ENCODE results near the gene RNASE12.
"Not testable (repeated sequence)": the region's sequence is repeated elsewhere in the genome, so short reads cannot be mapped to it uniquely, and the experiment has no call there.

Gene RNASE12, protein sequence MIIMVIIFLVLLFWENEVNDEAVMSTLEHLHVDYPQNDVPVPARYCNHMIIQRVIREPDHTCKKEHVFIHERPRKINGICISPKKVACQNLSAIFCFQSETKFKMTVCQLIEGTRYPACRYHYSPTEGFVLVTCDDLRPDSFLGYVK

DNA sequence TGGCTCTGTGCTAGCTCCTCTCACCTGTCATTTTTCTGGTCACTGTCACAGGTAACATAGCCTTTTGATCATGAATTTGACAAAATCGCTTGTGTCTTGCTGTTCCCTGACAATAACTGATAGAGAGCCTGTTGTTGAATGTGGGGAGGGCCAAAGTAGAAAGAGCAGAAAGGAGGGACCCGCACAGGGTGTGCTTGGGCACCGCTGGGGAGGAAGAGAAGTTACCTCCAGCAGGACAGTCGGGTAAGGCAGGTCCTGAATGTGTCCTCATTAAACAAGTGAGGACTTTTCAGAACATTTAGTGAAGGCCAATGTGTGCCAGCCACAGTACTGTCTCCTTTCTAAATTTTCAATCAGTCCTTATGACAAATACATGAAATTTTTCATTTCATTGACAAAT, at the start of gene RNASE12:
Gene RNASE12, minus strand, starts transcription at position 142 of the 400 bp plus-strand sequence. CDS start 653 bp downstream, outside the sequence.
- no peak for DNase-seq

DNA sequence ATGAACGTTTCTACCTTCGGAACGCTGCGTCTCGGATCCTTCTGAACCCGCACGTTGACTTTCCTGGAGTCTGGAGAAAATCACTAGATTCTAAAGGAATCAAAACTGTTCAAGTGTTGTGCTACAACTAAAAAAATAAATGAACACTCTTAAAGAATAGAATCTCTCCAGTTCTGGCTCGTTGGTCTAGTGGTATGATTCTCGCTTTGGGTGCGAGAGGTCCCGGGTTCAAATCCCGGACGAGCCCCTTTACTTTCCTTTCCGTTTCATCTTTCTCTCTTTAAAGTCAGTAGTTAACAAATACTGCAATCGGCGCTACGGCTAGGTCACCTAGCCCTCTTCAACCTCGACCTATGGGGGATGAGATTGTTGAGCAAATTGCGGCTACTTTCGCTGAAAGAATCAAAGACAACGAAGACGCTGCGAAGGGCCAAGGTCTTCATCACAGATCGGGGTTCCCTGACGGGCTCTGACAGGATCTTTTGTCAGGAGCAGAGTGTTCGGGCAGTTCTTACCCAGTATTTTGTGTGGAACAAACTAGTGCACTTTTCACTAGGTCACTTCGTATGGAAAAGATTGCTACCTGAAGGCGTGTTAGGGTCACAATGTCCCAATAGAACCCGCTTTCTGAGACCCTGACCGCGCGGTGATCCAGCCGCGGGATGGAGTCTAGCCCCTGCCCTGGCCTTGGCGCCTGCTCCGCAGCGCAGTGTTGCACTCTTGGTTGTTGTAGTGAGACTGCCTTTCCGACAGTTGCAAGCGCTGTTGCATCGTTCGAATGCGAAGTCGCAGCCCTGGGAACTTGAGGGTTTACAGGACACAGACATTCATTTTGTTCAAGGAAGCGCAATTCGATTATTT, 41.9 kb upstream of the RNASE12 start:
- DNase-seq (peak; percentile 70), ATAC-seq (peak; percentile 88)

More for the DNA sequence above, at the start of gene RNASE12:
- no peak for ATAC-seq

DNA sequence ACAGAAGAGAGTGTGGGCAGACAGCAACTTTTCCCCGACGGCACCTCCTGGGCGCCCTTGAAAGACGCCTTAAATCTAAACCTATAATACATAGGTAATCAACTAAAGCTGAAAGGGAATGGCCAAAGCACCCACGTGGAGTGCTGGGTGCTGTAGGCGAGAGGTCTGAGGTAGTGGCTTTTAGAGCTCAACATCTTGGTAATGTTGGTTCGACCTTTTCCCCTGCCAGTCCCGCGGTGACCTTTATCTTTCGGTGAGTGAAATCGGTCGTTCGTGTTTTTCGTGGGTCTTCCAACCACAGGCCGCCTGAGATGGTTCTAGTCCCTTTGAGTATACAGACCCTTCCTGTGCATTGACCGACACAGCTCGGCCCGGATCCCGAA, 41.3 kb upstream of the RNASE12 start:
- ATAC-seq (peak; percentile 44), DNase-seq (peak; percentile 54)

DNA sequence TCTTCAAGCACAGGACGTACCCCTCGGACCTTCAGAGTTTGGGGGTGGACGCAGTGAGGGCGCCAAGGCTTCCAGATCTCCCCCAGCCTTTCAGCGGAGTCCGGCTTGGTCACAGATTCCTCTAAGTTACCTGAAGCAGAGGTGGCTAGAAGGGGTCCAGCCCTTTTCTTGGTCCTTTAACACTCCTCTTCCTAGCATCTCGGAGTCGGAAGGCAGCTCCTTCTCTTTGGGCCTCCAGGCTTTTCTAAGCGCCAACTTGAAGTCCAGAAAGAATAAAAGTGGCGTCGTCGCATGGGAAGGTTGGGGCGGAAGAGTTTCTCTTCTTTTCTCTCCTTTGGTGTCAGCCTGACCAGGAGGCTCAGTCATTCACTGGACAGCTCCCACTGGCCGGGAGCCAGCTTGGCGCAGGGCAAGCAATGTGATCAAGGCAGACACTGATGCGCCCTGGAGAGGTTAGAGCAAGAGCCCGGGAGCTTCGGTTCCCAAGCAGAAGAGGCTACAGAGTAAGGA, 40.8 kb upstream of the RNASE12 start:
- ATAC-seq (peak; percentile 1), DNase-seq (no peak)

DNA sequence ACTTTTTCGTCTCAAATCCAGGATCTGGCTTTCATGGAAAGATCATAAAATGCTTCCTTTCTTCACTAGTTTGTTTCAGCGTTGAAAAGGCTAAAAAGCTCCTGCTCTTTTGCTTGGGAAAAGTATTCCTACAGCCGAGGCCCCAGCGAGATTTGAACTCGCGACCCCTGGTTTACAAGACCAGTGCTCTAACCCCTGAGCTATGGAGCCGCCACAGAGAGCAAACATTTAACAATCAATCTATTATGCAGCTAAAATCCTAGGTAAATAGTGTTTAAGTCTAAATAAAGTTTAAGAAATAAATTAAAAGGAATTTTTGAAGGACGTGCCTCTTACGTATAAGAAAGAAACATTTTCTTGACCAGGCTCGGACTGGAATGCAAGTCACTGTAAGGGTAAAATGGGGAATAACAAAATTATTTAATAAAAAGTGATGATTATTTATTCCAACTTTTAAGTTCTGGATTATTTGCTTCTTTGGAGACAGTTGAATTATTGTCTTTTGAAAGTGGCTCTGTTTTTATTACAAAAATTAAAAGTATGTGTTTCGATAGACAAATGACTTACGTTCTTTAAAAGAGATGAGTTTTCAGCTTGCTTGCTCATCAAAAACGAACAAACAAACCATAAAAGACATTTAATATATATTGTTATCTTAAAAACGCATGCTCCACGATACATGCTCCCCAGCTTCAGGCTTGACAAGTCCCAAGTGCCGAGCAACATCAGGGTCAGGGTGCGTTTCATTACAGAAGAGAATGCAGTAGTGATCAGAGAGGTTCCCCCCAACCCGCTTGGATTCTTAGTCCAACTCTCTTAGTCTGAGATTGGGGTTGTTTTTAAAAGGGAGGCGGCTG, 40.1 kb upstream of the RNASE12 start:
- DNase-seq (peak; percentile 71), ATAC-seq (no peak)

DNA sequence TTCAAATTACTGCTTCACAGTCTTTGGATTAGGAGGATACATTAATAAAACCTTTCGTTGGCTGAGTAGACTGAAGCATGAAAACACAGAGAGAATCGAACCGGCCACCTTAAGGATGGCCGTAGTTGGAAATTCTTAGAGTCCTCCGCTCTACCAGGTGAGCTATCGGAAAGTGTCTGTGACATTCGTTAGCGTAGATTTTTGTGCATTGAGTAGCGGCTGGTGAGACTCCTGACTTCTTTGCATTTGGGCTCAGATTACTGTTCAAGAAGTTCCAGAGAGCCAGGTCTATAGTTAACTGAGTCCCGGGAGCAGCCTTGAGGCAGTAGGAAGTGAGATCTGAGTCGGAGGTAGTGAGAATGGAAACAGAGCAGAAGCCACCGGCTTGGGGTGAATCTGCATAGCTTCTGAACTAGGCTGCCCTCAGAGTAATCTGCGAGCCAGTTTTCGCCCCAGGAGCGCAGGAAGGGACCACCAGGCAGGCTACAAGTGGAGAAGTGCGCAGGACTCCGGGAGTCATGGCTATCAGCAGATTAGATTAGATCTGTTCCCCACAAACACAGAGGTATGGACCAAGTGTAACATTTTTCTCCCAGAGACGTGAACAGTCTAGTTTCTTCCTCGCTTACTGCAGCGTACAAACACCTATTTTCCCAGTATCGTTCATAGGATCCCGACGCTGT, 39.3 kb upstream of the RNASE12 start:
- DNase-seq (peak; percentile 58), ATAC-seq (peak; percentile 20)

DNA sequence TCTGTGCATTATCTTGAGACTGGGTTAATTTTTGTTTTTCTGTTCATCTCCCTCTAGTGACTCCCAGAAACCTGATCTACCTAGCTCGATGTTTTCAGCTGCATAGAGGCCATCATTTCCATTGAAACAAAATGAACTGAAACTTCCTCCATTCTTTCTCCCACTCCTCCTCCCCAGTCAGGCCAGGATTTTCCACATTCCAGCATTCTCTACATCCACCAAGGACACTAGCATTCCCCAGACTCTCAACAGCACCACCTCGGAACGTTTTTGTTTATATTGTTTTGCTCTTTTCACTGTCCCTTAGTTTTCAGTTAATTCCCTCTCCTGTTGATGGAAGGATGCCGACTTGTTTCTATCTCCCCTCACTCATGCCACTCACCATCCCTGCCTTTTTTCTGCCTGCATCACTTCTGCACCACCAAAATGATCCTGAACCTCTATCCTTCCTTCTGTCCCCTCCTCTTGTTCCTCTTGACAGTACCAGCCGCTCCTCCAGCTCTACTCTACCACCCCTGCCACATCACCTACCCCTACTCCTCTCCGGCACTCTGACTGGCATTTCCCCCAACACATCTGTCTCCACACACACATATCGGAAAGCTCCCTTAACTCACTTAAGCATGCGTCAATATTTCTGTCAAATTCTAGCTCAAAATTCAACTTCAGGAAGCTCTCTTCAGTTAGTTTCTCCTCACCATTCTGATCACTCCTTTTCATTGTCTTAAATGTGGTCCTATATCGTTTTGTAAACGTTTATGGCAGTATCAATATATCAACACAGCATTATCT, 37.1 kb upstream of the RNASE12 start:
- no peak for DNase-seq
- no peak for ATAC-seq

DNA sequence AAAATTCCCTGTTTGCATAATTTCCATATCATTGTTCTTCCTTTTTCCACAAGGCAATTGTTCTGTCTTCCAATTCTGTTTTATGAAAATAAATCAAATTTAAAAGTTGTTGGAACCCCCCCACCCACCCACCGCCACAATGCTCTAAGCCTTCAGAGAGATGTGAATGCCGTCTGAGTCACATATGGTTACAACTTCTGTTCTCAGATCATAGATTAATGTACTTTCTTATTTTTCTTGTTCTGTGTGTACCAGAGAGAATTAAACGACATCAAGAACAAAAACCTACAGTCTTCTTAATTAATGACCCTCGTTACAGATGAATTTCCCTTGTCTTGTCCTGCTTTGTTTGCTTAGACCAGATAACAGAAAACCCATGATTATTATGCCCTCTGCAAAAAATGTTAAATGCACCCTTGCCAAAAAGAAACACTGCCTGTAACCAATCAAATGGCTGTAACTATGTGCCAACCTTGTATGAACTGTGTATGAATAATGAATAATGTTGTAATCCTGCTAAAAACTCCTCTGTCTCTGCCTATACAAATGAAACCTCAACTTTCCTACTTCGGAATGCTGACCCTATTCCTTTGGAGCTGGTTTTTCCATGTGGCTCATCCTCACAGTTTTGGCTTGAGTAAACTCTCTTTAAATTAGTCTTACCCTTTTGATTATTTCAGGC, 36.3 kb upstream of the RNASE12 start:
- ATAC-seq = no peak
- no peak for DNase-seq

DNA sequence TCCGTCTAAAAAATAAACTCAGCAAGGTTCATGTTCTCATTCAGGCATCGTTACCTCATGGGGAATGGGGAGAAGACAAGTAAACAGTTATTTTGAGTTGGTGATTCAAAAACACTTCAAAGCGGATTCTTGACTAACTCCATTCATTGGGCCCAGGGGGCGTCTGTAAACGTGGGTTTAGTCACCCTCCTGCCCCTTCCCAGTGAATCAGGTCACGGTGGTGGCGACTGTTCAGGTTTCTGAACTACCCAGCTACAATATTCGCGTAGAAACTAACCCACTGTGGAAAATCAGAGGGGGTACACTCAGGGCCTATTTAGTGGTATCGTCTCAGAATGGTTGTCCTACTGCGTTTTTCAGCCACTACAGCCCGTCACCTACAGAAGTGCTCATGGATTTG, 35.1 kb upstream of the RNASE12 start:
- peak; percentile 27 for DNase-seq
- ATAC-seq = no peak

DNA sequence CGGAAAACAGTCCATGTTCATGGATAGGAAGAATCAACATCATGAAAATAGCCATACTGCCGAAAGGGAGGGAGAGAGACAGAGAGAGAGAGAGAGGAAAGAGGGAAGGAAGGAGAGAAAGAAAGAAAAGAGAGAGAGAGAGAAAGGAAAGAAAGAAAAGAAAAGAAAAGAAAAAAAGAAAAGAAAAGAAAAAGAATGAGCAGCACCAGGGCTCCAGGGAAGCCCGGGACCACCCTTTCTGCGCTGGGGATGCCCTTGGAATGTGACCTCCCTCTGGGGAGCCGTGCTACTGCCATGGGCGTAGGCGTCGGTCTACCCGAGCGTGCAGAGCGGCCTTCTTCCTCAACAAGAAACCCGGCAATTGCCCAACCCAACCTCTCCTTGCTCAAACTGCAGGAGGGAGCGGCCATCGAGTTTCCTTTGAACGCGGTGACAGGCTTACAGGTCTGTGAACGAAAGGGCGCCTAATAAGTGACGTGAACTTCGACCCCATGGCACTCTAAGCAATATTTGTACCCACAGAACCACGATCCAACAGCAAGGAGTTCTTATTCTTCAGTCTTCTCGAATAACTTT, 33.4 kb upstream of the RNASE12 start:
- ATAC-seq (peak; percentile 54), DNase-seq (peak; percentile 60)

DNA sequence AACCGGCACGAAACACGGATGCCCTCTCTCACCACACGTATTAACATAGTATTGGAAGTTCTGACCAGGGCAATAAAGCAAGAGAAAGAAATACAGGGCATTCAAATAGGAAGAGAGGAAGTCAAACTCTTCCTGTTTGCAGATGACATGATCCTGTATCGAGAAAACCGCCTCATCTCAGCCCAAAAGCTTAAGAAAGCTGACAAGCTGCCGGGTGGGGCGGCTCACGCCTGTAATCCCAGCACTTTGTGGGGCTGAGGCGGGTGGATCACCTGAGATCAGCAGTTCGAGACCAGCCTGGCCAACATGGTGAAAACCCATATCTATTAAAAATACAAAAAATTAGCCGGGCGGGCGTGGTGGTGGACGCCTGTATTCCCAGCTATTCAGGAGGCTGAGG, 32.6 kb upstream of the RNASE12 start:
- peak; percentile 39 for DNase-seq
- no peak for ATAC-seq

DNA sequence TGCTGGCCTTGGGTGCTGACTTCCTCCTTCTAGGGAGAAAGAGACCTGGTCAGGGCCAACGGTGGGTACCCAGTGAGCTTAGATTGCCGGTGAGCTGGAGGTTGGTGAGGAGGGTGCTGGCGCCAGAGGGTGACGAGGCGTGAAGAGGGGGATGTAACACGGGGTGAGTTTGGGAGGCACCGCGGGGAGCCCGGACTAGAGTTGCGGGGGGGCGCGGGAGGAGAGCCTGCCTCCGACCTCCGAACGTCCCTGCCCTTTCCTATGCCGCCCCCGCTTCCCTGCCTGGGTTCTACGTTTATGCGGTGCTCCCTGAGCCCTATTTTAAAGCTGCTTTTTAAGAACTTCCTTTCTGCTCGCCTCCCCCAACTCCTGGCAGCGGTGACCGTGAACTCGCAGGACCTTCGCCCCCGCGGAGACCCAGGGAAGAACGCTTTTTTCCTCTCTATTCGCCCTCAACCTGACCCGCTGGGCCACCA, 31.7 kb upstream of the RNASE12 start:
- DNase-seq = peak; percentile 50
- ATAC-seq = no peak

DNA sequence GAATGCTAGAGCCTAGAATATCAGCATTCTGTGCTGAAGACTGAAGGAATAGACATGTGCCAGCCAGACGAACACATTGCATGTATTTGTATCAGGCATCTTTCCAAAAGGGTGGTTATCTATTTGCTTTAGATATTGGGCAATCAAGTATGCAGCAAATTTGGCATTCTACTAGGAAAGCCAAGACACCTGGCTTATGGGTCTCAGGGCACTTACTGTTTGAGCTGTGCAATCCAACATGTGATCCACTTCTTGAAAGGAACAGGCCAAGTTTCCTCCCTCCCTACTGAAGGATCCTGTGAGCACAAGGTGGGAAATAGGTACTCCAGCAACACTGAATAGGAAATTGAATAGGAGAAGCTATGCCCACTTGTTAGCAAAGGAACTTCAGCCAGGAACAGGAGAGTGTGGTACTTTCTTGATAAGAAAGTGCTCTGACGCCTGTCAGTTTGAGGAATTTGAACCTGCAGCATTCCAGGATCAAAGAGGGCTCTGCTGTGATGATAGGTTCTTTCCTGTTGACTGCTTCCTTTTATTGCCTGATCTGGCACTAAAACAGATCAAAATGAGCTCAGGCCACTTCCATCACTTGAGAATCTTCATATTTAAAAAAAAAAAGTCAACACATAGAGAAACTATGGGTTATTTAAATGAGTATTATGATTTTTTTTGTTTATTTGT, 29.8 kb upstream of the RNASE12 start:
- ATAC-seq = no peak
- DNase-seq = no peak

DNA sequence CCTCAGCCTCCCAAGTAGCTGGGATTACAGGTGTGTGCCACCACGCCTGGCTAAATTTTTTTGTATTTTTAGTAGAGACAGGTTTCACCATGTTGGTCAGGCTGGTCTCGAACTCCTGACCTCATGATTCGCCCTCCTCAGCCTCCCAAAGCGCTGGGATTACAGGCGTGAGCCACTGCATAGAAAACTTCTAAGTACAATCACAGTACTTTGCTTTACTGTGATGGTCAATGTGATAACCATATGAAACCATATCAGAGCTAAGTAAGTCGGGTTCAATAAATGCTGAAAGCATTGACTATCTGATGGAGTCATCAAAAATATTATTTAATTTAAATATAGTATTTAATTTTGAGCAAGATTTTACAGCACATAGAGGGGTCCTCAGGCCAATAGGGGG, 28.5 kb upstream of the RNASE12 start:
- not testable (repeated sequence) for DNase-seq

DNA sequence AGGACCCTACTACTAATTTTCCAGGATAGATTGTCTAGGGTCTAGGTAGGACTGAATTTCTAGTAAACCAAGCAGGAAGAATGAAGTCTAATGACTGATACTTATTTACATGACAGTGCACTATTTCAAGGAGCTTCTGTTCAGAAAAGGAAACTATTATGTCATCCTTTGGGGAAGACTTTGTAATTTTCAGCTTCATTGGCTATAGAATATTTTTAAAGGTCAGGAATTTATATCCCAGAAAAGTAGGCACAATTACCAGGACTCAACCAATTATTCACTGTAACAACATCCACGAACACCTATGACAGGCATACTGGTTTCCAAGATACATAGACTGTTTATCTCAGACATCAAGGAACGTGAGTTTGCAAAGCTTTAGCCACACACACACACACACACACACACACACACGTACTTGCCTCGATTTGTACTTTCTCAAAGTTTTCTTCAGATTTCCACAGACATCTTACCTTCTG, 27.1 kb upstream of the RNASE12 start:
- ATAC-seq = no peak
- DNase-seq = no peak

More for the DNA sequence above, 28.5 kb upstream of the RNASE12 start:
- ATAC-seq = not testable (repeated sequence)

DNA sequence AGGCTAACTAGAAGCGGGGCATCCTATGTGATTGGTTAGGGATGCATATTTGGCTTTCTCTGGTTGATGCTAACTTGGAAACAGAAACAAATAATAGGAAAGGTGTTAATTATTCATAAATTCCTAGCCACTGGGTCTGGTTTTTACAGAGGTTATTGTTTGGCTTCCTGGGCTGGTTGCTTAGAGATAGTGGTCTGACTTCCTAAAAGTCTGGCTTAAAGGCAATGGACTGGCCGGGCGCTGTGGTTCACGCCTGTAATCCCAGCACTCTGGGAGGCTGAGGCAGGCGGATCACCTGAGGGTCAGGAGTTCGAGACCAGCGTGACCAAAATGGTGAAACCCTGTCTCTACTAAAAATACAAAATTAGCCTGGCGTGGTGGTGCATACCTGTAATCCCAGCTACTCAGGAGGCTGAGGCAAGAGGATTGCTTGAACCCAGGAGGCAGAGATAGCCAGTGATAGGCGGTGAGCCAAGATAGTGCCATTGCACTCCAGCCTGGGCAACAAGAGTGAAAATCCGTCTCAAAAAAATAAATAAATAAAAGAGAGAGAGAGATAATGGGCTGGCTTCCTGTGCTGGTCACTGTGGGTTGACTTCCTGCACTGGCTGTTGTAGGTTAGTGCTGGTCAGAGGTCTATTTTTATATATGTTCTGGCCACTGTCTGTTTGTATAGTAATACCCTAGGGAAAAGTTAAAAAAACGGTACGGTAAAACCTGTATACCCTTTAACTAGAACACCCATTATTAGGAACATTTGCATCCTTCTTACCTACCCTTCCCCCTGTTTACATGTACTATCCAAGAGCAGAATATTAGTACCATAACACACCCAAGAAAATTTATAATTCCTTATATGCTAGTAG, 26.2 kb upstream of the RNASE12 start:
- ATAC-seq (no peak), DNase-seq (no peak)

DNA sequence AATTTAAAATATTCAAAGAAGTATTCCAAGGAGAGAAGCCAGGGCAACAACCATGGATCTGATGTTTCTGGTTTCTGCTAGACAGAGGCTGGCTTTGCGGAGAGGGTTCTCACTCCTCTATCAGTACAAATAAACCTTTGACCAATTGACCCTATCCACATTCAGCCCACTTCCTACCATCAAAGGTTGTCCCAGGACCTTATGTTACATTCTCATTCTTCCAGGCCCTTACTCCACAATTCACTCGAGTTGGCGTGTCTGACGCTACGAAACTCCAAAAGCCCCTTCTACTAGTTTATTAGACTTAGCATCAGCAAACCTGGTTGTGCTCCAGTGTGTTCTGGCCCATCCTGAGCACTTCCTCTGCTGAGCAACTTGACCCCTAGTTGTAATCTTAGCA, 24.8 kb upstream of the RNASE12 start:
- no peak for DNase-seq
- ATAC-seq = no peak

Data from stimulated activated naive CD8-positive, alpha-beta T cell treated with anti-CD3 and anti-CD28 coated beads, Interleukin-15, Interleukin-2, amounts not matched to agents 100 U/mL and 50 U/mL, for 24 hours (primary cell).